A673 (cell line): ENCODE results near the gene WSCD2. TPM values are rescaled to one million over a fixed set of nuclear protein-coding genes. Genes with fewer than 3 reads are reported as not detected.

ENCODE experiments used
- BruUV-seq: library from RNA; stranded (reverse); fragments of 400-500 nt; replicated peaks from 2 replicates; lab custom pipeline; 2021; lab: Mats Ljungman, UMichigan
- CTCF ChIA-PET: fragments of 300-600 bp; sonication (Branson Sonifier 250); formaldehyde crosslinking; loops from one replicate; lab custom pipeline; 2022; ENCODE audit warnings: antibody characterized with exemption; lab: Charles Lee
- POLR2A ChIA-PET: fragments of 300-600 bp; sonication (Branson Sonifier 250); formaldehyde crosslinking; loops from one replicate; lab custom pipeline; 2022; ENCODE audit warnings: antibody characterized with exemption; ENCODE audit not compliant: low non-redundant PET; lab: Charles Lee
- DNase-seq: peaks from one replicate; pipeline ENCODE4 v3.0.0-alpha.2; 2015; ENCODE audit warnings: low spot score
- H3K27ac ChIP-seq: fragments of 200-600 bp; sonication (generic); 2 replicates; pipeline ENCODE4 v1.5.1; 2016; ENCODE audit warnings: mixed run types, low read depth, mild to moderate bottlenecking, mixed read lengths, antibody characterized with exemption, low read length; ENCODE audit not compliant: poor library complexity, severe bottlenecking
- H3K27me3 ChIP-seq: fragments of 200-600 bp; sonication (generic); replicated peaks from 2 replicates; pipeline ENCODE4 v1.6.1; 2017; ENCODE audit warnings: mixed run types, low read depth, mild to moderate bottlenecking, mixed read lengths, antibody characterized with exemption, low read length; ENCODE audit not compliant: insufficient read depth, poor library complexity
- H3K36me3 ChIP-seq: fragments of 200-600 bp; sonication (generic); 2 replicates; pipeline ENCODE4 v1.6.1; 2016; ENCODE audit warnings: mixed run types, mild to moderate bottlenecking, mixed read lengths, antibody characterized with exemption, low read length; ENCODE audit not compliant: insufficient read depth, poor library complexity, severe bottlenecking
- H3K4me1 ChIP-seq: fragments of 200-600 bp; sonication (generic); 2 replicates; pipeline ENCODE4 v1.6.1; 2017; ENCODE audit warnings: mixed run types, mild to moderate bottlenecking, mixed read lengths, antibody characterized with exemption, low read length; ENCODE audit not compliant: insufficient read depth, poor library complexity, severe bottlenecking
- H3K4me3 ChIP-seq: fragments of 200-600 bp; sonication (generic); 2 replicates; pipeline ENCODE4 v1.5.1; 2016; ENCODE audit warnings: low read depth, mixed run types, mild to moderate bottlenecking, mixed read lengths, low read length; ENCODE audit not compliant: poor library complexity, severe bottlenecking
- H3K9me3 ChIP-seq: fragments of 200-600 bp; sonication (generic); 2 replicates; pipeline ENCODE4 v1.6.1; 2016; ENCODE audit warnings: mixed run types, low read depth, mild to moderate bottlenecking, mixed read lengths, antibody characterized with exemption, low read length; ENCODE audit not compliant: poor library complexity, severe bottlenecking
- CTCF ChIP-seq: fragments of 300-800, 200-600 bp; sonication (generic); conservative IDR thresholded peaks from 2 replicates; pipeline ENCODE4 v1.5.1; 2017; ENCODE audit warnings: low read depth, mild to moderate bottlenecking, antibody characterized with exemption, low read length, moderate library complexity, mixed read lengths
- EZH2 ChIP-seq: fragments of 200-600 bp; sonication (generic); IDR thresholded peaks from 2 replicates; pipeline ENCODE4 v1.6.1; 2017; ENCODE audit warnings: borderline replicate concordance, low read depth, mild to moderate bottlenecking, mixed read lengths, antibody characterized with exemption, low read length; ENCODE audit not compliant: poor library complexity, severe bottlenecking
- intact Hi-C: fragments of 100-400 bp; cut with micrococcal nuclease; formaldehyde crosslinking; loops from one replicate; pipeline ENCODE4 v1.10.0; 2022; ENCODE audit not compliant: unreplicated experiment
- total RNA-seq: library from RNA; stranded (reverse); gene quantifications from 2 replicates; pipeline ENCODE4 v1.2.3, GENCODE V29; 2021

The WSCD2 gene
- total RNA-seq, 1 experiment from 2014 or later: not detected

- Histone ChIP-seq H3K9me3 (no peaks in the 10 kb centered on the region), H3K27ac (no peak overlapping the region), H3K4me1 (no peaks in the 10 kb centered on the region), H3K27me3 (peaks cover 8% of the 10 kb centered on the region), H3K4me3 (no peak overlapping the region), H3K36me3 (no peaks in the 10 kb centered on the region)
- intact Hi-C loops: no loop called here
- ChIA-PET CTCF (no interaction called here), POLR2A (no interaction called here)
- TF ChIP-seq CTCF (no peak), EZH2 (no peak)
- DNase-seq: no peak
- no TSS peak for BruUV-seq
These were observed 82.1 kb downstream of the WSCD2 start for GRCh38 chr12:108211157-108211556.

DNA sequence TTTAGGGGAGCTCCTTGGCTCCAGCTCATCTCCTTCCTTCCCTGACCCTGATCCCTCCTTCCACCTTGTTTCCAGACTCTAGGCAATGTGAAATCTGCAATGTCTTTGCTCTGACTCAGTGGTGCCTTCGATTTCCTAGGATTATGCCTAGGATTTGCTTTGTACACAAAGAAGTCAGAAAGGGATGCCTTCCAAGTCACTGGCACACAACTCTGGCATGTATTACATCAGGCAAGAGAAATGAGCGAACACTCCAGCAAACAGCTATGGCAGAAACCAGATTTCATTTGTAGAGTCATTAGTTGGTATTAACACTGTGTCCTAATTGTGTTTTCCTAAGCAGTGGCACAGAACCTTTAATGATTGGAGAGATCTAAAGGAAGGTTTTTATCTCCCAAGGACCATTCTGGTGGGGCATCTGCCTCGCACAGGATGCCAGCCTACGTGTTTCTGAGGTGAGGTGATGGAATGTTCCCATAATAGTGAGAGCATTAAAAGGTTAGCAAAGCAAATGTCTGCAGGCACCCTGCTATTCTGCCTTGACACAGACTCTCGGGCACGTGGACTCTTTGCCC is 84.9 kb downstream of the WSCD2 start:
- POLR2A ChIA-PET: no interaction called here
- BruUV-seq: no TSS peak

GRCh38 chr12:108214486-108214885 is 85.4 kb downstream of the WSCD2 start:
- BruUV-seq: no TSS peak
- Histone ChIP-seq H3K27me3 (peaks cover 13% of the 10 kb centered on the region), H3K4me3 (no peak overlapping the region), H3K27ac (no peak overlapping the region), H3K36me3 (no peaks in the 10 kb centered on the region), H3K4me1 (no peaks in the 10 kb centered on the region), H3K9me3 (no peaks in the 10 kb centered on the region)
- POLR2A ChIA-PET: no interaction called here
- peak; percentile 40 for DNase-seq
- intact Hi-C loops: no loop called here
- no peak for TF ChIP-seq EZH2
- no peak for TF ChIP-seq CTCF
- CTCF ChIA-PET: no interaction called here

More for the DNA sequence above, 84.9 kb downstream of the WSCD2 start:
- Histone ChIP-seq H3K27me3 (peaks cover 15% of the 10 kb centered on the region), H3K9me3 (no peaks in the 10 kb centered on the region), H3K27ac (no peak overlapping the region), H3K4me3 (no peak overlapping the region), H3K4me1 (no peaks in the 10 kb centered on the region), H3K36me3 (no peaks in the 10 kb centered on the region)
- no peak for DNase-seq
- TF ChIP-seq EZH2 (no peak), CTCF (no peak)
- intact Hi-C loops: no loop called here
- CTCF ChIA-PET: no interaction called here
